Keratinocyte (primary cell): ENCODE results near the gene SESTD1.

Experiments
- CTCF ChIP-seq, 3 experiments: IDR thresholded peaks in 1 of 3; conservative IDR thresholded peaks in 1 of 3; optimal IDR thresholded peaks in 1 of 3; 2 replicates in 2 of 3; 3 replicates in 1 of 3; pipeline versions ENCODE3 to v1.5.1; 2011; ENCODE audit warnings: low read length in 3 of 3, mild to moderate bottlenecking in 3 of 3, moderate library complexity in 2 of 3, control low read depth in 1 of 3, inconsistent platforms in 1 of 3; ENCODE audit not compliant: insufficient read depth in 2 of 3; ENCODE audit errors: extremely low read depth in 1 of 3
- EZH2 ChIP-seq: IDR thresholded peaks from one replicate; pipeline ENCODE4 v1.6.1; 2012; ENCODE audit warnings: inconsistent platforms, mild to moderate bottlenecking, low read length, moderate library complexity

GRCh38 chr2:179233626-179234430, 30.8 kb downstream of the SESTD1 start:
- TF ChIP-seq CTCF (optimal IDR thresholded peaks at IDR 0.05 in 1 of 3, IDR thresholded peaks at IDR 0.05 in 1 of 3, conservative IDR thresholded peaks at IDR 0.05 in 1 of 3; ENCODE audit: extremely low read depth in 1 of 3, insufficient read depth in 2 of 3, low read length in 3 of 3) (no peak), EZH2 (no peak)
